GM18873 (cell line): ENCODE measurements around the gene HERC3.

ENCODE experiments used
- ATAC-seq: cut with Tn5 transposase; IDR thresholded peaks from one replicate; pipeline ENCODE4 v1.9.1; 2021; ENCODE audit warnings: mild to moderate bottlenecking, moderate library complexity, moderate number of reproducible peaks; ENCODE audit not compliant: unreplicated experiment, low FRiP score

Gene HERC3

GRCh38 chr4:88706574-88706973 is 114.3 kb downstream of the HERC3 start:
- ATAC-seq = no peak

GRCh38 chr4:88709989-88710388 is 117.7 kb downstream of the HERC3 start:
- ATAC-seq = no peak

- no peak for ATAC-seq
Measured at GRCh38 chr4:88713782-88714181, 121.5 kb downstream of the HERC3 start.

GRCh38 chr4:88718098-88718497 is 125.8 kb downstream of the HERC3 start:
- ATAC-seq = no peak

- ATAC-seq = no peak
Measured at GRCh38 chr4:88719381-88719780, 127.1 kb downstream of the HERC3 start.

- ATAC-seq = no peak
Measured at GRCh38 chr4:88720451-88721428, 128.5 kb downstream of the HERC3 start.

- no peak for ATAC-seq
Measured at GRCh38 chr4:88722276-88722780, 130.0 kb downstream of the HERC3 start.

- no peak for ATAC-seq
Measured at GRCh38 chr4:88722828-88723227, 130.5 kb downstream of the HERC3 start.

GRCh38 chr4:88724406-88724805 is 132.1 kb downstream of the HERC3 start:
- ATAC-seq = no peak

GRCh38 chr4:88725143-88725542 is 132.9 kb downstream of the HERC3 start:
- ATAC-seq = no peak

- ATAC-seq = no peak
Measured at GRCh38 chr4:88725986-88726385, 133.7 kb downstream of the HERC3 start.

GRCh38 chr4:88728146-88728545 is 135.9 kb downstream of the HERC3 start:
- ATAC-seq = no peak

- no peak for ATAC-seq
Measured at GRCh38 chr4:88729146-88729760, 137.0 kb downstream of the HERC3 start.

- ATAC-seq = no peak
Measured at GRCh38 chr4:88730811-88731210, 138.5 kb downstream of the HERC3 start.

GRCh38 chr4:88731381-88731780 is 139.1 kb downstream of the HERC3 start:
- ATAC-seq = no peak

GRCh38 chr4:88732714-88733368 is 140.6 kb downstream of the HERC3 start:
- no peak for ATAC-seq

- no peak for ATAC-seq
Measured at GRCh38 chr4:88734403-88734949, 142.2 kb downstream of the HERC3 start.

- ATAC-seq = no peak
Measured at GRCh38 chr4:88735564-88735963, 143.3 kb downstream of the HERC3 start.

GRCh38 chr4:88736264-88736663 is 144.0 kb downstream of the HERC3 start:
- no peak for ATAC-seq

- ATAC-seq = no peak
Measured at GRCh38 chr4:88737307-88737941, 145.1 kb downstream of the HERC3 start.
